H9 (cell line): Measurements from ENCODE around the gene COL19A1. TPM values are rescaled to one million over a fixed set of nuclear protein-coding genes. Genes with fewer than 3 reads are reported as not detected.

Experiments
- DNase-seq: peaks from one replicate; pipeline ENCODE4 v3.0.0-alpha.2; 2017
- H2AFZ ChIP-seq: one replicate; pipeline ENCODE4 v1.6.1; 2013; ENCODE audit warnings: mild to moderate bottlenecking, low read length, control low read depth, moderate library complexity
- H2AK5ac ChIP-seq: 2 replicates; pipeline ENCODE4 v1.6.1; 2013; ENCODE audit warnings: low read length, control low read depth, mixed read lengths; ENCODE audit not compliant: insufficient read length
- H2BK120ac ChIP-seq: one replicate; pipeline ENCODE4 v1.6.1; 2013; ENCODE audit warnings: low read depth, mild to moderate bottlenecking, low read length, control low read depth, inconsistent platforms; ENCODE audit not compliant: poor library complexity, severe bottlenecking
- H2BK12ac ChIP-seq: 2 replicates; pipeline ENCODE4 v1.6.1; 2013; ENCODE audit warnings: low read length, control low read depth, mixed read lengths, low read depth; ENCODE audit not compliant: insufficient read length
- H2BK15ac ChIP-seq: 2 replicates; pipeline ENCODE4 v1.6.1; 2013; ENCODE audit warnings: low read depth, low read length, control low read depth
- H2BK20ac ChIP-seq: one replicate; pipeline ENCODE4 v1.6.1; 2013; ENCODE audit warnings: low read depth, mild to moderate bottlenecking, low read length, control low read depth, inconsistent platforms; ENCODE audit not compliant: poor library complexity, severe bottlenecking
- H2BK5ac ChIP-seq: 2 replicates; pipeline ENCODE4 v1.6.1; 2013; ENCODE audit warnings: low read length, control low read depth, mixed read lengths; ENCODE audit not compliant: insufficient read length
- H3K14ac ChIP-seq: 2 replicates; pipeline ENCODE4 v1.6.1; 2013; ENCODE audit warnings: low read length, control low read depth; ENCODE audit not compliant: insufficient read depth
- H3K18ac ChIP-seq: 2 replicates; pipeline ENCODE4 v1.6.1; 2013; ENCODE audit warnings: low read depth, mild to moderate bottlenecking, mixed read lengths, low read length, control low read depth; ENCODE audit not compliant: insufficient read length
- H3K23ac ChIP-seq: 2 replicates; pipeline ENCODE4 v1.6.1; 2013; ENCODE audit warnings: low read length, control low read depth, mixed read lengths, low read depth; ENCODE audit not compliant: insufficient read length
- H3K23me2 ChIP-seq: 2 replicates; pipeline ENCODE4 v1.6.1; 2013; ENCODE audit warnings: low read depth, mild to moderate bottlenecking, mixed read lengths, low read length, control low read depth; ENCODE audit not compliant: insufficient read length, poor library complexity, severe bottlenecking
- H3K27ac ChIP-seq: 2 replicates; pipeline ENCODE4 v1.5.1; 2013; ENCODE audit warnings: low read length, control low read depth, mixed read lengths, low read depth; ENCODE audit not compliant: insufficient read length
- H3K27me3 ChIP-seq: 2 replicates; pipeline ENCODE4 v1.6.1; 2013; ENCODE audit warnings: low read length, control low read depth, inconsistent platforms; ENCODE audit not compliant: insufficient read depth
- H3K4ac ChIP-seq: 2 replicates; pipeline ENCODE4 v1.6.1; 2013; ENCODE audit warnings: low read depth, mild to moderate bottlenecking, control low read depth, inconsistent platforms, low read length, moderate library complexity
- H3K4me1 ChIP-seq: 2 replicates; pipeline ENCODE4 v1.6.1; 2013; ENCODE audit warnings: low read length, control low read depth, inconsistent platforms; ENCODE audit not compliant: insufficient read depth
- H3K4me2 ChIP-seq: 2 replicates; pipeline ENCODE4 v1.6.1; 2013; ENCODE audit warnings: low read length, control low read depth, mixed read lengths; ENCODE audit not compliant: insufficient read length, insufficient read depth
- H3K56ac ChIP-seq: 2 replicates; pipeline ENCODE4 v1.6.1; 2013; ENCODE audit warnings: low read depth, mild to moderate bottlenecking, mixed read lengths, low read length, control low read depth; ENCODE audit not compliant: insufficient read length
- H3K79me1 ChIP-seq: 2 replicates; pipeline ENCODE4 v1.6.1; 2013; ENCODE audit warnings: low read depth, mild to moderate bottlenecking, moderate library complexity, low read length, control low read depth, inconsistent platforms; ENCODE audit not compliant: insufficient read depth, poor library complexity, severe bottlenecking
- H3K79me2 ChIP-seq: 2 replicates; pipeline ENCODE4 v1.6.1; 2013; ENCODE audit warnings: low read length, control low read depth, inconsistent platforms; ENCODE audit not compliant: insufficient read depth
- H3K9ac ChIP-seq: 2 replicates; pipeline ENCODE4 v1.6.1; 2013; ENCODE audit warnings: low read length, control low read depth, mixed read lengths; ENCODE audit not compliant: insufficient read length; ENCODE audit errors: extremely low read depth
- H3K9me3 ChIP-seq: one replicate; pipeline ENCODE4 v1.6.1; 2013; ENCODE audit warnings: low read depth, low read length, inconsistent platforms; ENCODE audit not compliant: control insufficient read depth
- H3T11ph ChIP-seq: one replicate; pipeline ENCODE4 v1.6.1; 2013; ENCODE audit warnings: mild to moderate bottlenecking, low read length, control low read depth, inconsistent platforms
- H4K20me1 ChIP-seq: one replicate; pipeline ENCODE4 v1.6.1; 2013; ENCODE audit not compliant: control insufficient read depth, insufficient read length, insufficient read depth
- H4K5ac ChIP-seq: 2 replicates; pipeline ENCODE4 v1.6.1; 2013; ENCODE audit warnings: low read depth, mild to moderate bottlenecking, mixed read lengths, low read length, control low read depth; ENCODE audit not compliant: insufficient read length
- H4K8ac ChIP-seq: replicated peaks from 2 replicates; pipeline ENCODE4 v1.6.1; 2013; ENCODE audit warnings: low read length, control low read depth, mixed read lengths, low read depth; ENCODE audit not compliant: insufficient read length
- H4K91ac ChIP-seq: 2 replicates; pipeline ENCODE4 v1.6.1; 2013; ENCODE audit warnings: low read depth, mild to moderate bottlenecking, moderate library complexity, mixed read lengths, low read length, control low read depth; ENCODE audit not compliant: insufficient read length
- H3K27ac Mint-ChIP-seq, 3 experiments: 2 replicates in 2 of 3; 3 replicates in 1 of 3; pipeline ENCODE4 v1.8.0; 2020 to 2021; ENCODE audit warnings: mixed read lengths in 3 of 3, mild to moderate bottlenecking in 1 of 3, moderate library complexity in 1 of 3
- H3K27me3 Mint-ChIP-seq: 2 replicates; pipeline ENCODE4 v1.8.0; 2021; ENCODE audit warnings: low read depth, mild to moderate bottlenecking, moderate library complexity, mixed read lengths
- H3K36me3 Mint-ChIP-seq, 3 experiments: 2 replicates in 2 of 3; 3 replicates in 1 of 3; pipeline ENCODE4 v1.8.0; 2020 to 2021; ENCODE audit warnings: low read depth in 3 of 3, mixed read lengths in 3 of 3; ENCODE audit not compliant: insufficient read depth in 1 of 3
- H3K4me1 Mint-ChIP-seq, 2 experiments: 2 replicates each; pipeline ENCODE4 v1.8.0; 2020; ENCODE audit warnings: mixed read lengths in 2 of 2
- H3K4me3 Mint-ChIP-seq, 2 experiments: 2 replicates in 1 of 2; 3 replicates in 1 of 2; pipeline ENCODE4 v1.8.0; 2020 to 2021; ENCODE audit warnings: mild to moderate bottlenecking in 2 of 2, mixed read lengths in 2 of 2, moderate library complexity in 1 of 2
- H3K9me3 Mint-ChIP-seq, 2 experiments: 2 replicates in 1 of 2; 3 replicates in 1 of 2; pipeline ENCODE4 v1.8.0; 2020; ENCODE audit warnings: mild to moderate bottlenecking in 2 of 2, mixed read lengths in 2 of 2, moderate library complexity in 1 of 2
- WGBS: extraction: QIAGEN DNeasy Blood & Tissue Kit; methylation state at CpG from one replicate; pipeline ENCODE4 v1.1.7; 2013; ENCODE audit warnings: missing lambda C conversion rate, low lambda C conversion rate, mixed read lengths; ENCODE audit not compliant: insufficient read length; ENCODE audit errors: extremely low coverage; 5-methylcytosine and 5-hydroxymethylcytosine counted together
- total RNA-seq: library from RNA; stranded (reverse); gene quantifications from 2 replicates; pipeline ENCODE4 v1.2.1, GENCODE V29; 2021
- TF ChIP-seq, protein P1 (sequence below): fragments of 200-600 bp; sonication (generic); conservative IDR thresholded peaks from 3 replicates; pipeline ENCODE4 v1.8.0; 2021; ENCODE audit warnings: antibody characterized with exemption, mild to moderate bottlenecking

Gene COL19A1
- total RNA-seq, 1 experiment from 2014 or later = not detected

- Histone ChIP-seq H4K91ac (no peak overlapping the region), H2BK20ac (no peak overlapping the region), H3K27ac (no peak overlapping the region), H2BK120ac (no peak overlapping the region), H4K20me1 (no peaks in the 10 kb centered on the region), H3K18ac (no peak overlapping the region), H3K79me2 (no peaks in the 10 kb centered on the region), H4K8ac (no peak overlapping the region), H4K5ac (no peak overlapping the region), H3K9me3 (no peaks in the 10 kb centered on the region), H3K9ac (no peak overlapping the region), H3K4me1 (no peaks in the 10 kb centered on the region), H2BK5ac (no peak overlapping the region), H3K27me3 (no peaks in the 10 kb centered on the region), H3K23me2 (no peaks in the 10 kb centered on the region), H2BK15ac (no peak overlapping the region), H3K14ac (no peak overlapping the region), H3T11ph (no peak overlapping the region), H2AFZ (no peak overlapping the region), H3K4ac (no peak overlapping the region), H3K56ac (no peak overlapping the region), H3K4me2 (no peak overlapping the region), H3K79me1 (no peaks in the 10 kb centered on the region), H2BK12ac (no peak overlapping the region), H2AK5ac (no peak overlapping the region), H3K23ac (no peak overlapping the region)
- H3K9me3 Mint-ChIP-seq = no peaks in the 10 kb centered on the region
- TF ChIP-seq, protein P1, sequence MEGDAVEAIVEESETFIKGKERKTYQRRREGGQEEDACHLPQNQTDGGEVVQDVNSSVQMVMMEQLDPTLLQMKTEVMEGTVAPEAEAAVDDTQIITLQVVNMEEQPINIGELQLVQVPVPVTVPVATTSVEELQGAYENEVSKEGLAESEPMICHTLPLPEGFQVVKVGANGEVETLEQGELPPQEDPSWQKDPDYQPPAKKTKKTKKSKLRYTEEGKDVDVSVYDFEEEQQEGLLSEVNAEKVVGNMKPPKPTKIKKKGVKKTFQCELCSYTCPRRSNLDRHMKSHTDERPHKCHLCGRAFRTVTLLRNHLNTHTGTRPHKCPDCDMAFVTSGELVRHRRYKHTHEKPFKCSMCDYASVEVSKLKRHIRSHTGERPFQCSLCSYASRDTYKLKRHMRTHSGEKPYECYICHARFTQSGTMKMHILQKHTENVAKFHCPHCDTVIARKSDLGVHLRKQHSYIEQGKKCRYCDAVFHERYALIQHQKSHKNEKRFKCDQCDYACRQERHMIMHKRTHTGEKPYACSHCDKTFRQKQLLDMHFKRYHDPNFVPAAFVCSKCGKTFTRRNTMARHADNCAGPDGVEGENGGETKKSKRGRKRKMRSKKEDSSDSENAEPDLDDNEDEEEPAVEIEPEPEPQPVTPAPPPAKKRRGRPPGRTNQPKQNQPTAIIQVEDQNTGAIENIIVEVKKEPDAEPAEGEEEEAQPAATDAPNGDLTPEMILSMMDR = no peak
- DNase-seq = no peak
- no CpG with 5 or more reads among the region's 3 CpGs for WGBS
- H3K4me3 Mint-ChIP-seq = no peak overlapping the region
- H3K27ac Mint-ChIP-seq = no peak overlapping the region
- H3K4me1 Mint-ChIP-seq = no peaks in the 10 kb centered on the region
- H3K36me3 Mint-ChIP-seq = no peaks in the 10 kb centered on the region
- no peaks in the 10 kb centered on the region for H3K27me3 Mint-ChIP-seq
Measured at GRCh38 chr6:70129341-70129740, 263.0 kb downstream of the COL19A1 start.
